Measurements from ENCODE around the gene KLF11. TPM values are rescaled to one million over a fixed set of nuclear protein-coding genes. Genes with fewer than 3 reads are reported as not detected.
A peak's percentile ranks its signal among the peaks of the same experiment; 100 is the strongest.
"Not testable (repeated sequence)": the region's sequence is repeated elsewhere in the genome, so short reads cannot be mapped to it uniquely, and the experiment has no call there.

KLF11 gene
- total RNA-seq, 2 donors from 2014 or later: 38.0 to 44.5 TPM

DNA sequence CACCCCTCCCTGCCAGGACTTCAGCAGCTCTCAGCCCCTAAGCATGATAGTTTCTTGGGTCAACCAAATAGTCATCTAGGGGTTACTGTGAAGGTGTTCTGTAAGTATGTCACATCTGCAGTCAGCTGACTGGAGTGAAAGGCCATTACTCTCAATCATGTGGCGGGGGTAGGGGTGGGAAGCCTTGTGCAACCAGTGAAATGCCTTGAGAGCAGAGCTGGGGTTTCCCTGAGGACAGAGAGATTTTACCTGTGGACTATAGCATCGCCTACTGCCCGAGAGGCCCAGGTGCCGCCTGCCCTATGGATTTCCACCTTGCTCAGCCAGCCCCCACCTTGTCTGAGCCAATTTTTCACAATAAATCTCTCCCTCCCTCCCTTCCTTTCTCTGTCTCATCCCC is 20.9 kb upstream of the KLF11 start:
- peaks cover 16% of the 10 kb centered on the region for H3K27me3 Mint-ChIP-seq
- H3K4me1 Mint-ChIP-seq: peaks cover 4% of the 10 kb centered on the region
- ATAC-seq: no peak
- H3K36me3 Mint-ChIP-seq (ENCODE audit: low read depth): peaks cover 2% of the 10 kb centered on the region
- H3K9me3 ChIP-seq (ENCODE audit: control insufficient read depth, low read length, poor library complexity, severe bottlenecking): no peaks in the 10 kb centered on the region
- DNase-seq: no peak
- no peak overlapping the region for H3K4me3 Mint-ChIP-seq
- no peak overlapping the region for H3K27ac Mint-ChIP-seq

DNA sequence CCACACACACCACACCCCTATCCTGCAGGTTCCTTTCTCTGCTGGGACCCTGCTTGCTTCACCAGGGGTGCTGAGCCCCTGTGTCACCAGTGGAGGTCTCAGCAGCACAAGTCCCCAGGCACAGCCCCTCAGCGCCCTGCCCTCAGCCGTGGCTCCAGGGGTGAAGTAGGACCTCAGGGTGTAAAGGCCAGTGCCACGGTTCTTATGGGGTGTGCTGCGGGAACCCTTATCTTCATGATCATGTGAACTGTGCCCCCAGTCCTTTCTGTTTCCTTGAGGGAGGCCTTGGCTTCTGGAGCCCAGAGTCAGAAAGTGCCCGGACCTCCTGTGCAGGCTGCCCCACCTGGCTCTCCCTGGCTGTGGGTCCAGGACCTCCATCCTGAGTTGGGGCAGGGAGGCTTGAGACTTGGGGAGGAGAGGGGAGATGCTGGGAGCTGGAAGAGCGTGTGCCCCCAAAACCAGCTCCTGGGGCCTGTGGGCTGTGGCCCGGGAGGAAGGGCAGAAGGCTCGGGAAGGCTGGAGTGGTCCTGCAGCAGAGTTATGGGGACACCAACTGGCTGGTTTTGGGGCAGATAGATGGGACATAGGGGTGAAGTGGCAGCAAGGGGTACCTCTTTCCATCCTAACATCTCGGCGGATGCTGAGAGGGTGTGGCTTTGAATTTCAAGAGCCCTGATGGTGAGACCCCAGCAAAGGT is 20.2 kb upstream of the KLF11 start:
- Mint-ChIP-seq H3K27ac (no peak overlapping the region), H3K36me3 (ENCODE audit: low read depth) (peaks cover 2% of the 10 kb centered on the region), H3K4me1 (peaks cover 3% of the 10 kb centered on the region), H3K27me3 (peaks cover 12% of the 10 kb centered on the region), H3K4me3 (no peak overlapping the region)
- no peaks in the 10 kb centered on the region for H3K9me3 ChIP-seq (ENCODE audit: control insufficient read depth, low read length, poor library complexity, severe bottlenecking)
- no peak for ATAC-seq
- DNase-seq: no peak

DNA sequence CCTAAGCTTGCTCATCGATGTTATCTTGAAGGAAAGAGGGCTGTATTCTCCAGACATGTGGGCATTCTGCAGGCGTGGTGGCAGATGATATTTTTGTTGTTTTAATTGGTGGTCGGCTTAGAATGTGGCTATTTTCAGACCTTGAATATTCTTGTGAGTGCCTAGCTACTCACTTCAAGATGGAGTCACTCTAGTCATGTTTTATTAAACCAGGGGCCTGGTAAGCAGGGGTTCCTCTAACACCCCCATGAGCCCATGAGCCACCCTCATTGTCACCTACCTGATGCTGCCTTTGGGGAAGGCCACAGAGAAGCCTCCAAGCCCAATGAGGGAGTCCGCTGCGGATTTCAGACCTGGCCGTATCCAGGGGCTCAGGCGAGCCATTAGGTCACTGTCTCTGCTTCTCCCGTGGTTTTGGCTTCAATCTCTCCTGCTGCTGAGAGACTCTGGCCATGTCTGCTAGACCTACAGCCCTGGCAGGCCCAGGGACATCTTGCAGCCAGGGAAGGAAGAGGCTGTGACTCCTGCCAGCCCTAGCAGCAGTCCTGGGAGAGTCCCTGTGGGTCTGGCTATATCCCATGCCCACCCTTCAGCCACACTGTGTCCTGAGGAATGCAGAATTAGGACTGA is 16.3 kb upstream of the KLF11 start:
- ATAC-seq (no peak), DNase-seq (no peak)
- H3K9me3 ChIP-seq (ENCODE audit: control insufficient read depth, low read length, poor library complexity, severe bottlenecking): no peaks in the 10 kb centered on the region
- peaks cover 17% of the 10 kb centered on the region for H3K4me1 Mint-ChIP-seq
- H3K27ac Mint-ChIP-seq: peak overlapping the region; percentile 27
- H3K27me3 Mint-ChIP-seq: no peaks in the 10 kb centered on the region
- no peak overlapping the region for H3K4me3 Mint-ChIP-seq
- H3K36me3 Mint-ChIP-seq (ENCODE audit: low read depth): no peaks in the 10 kb centered on the region

DNA sequence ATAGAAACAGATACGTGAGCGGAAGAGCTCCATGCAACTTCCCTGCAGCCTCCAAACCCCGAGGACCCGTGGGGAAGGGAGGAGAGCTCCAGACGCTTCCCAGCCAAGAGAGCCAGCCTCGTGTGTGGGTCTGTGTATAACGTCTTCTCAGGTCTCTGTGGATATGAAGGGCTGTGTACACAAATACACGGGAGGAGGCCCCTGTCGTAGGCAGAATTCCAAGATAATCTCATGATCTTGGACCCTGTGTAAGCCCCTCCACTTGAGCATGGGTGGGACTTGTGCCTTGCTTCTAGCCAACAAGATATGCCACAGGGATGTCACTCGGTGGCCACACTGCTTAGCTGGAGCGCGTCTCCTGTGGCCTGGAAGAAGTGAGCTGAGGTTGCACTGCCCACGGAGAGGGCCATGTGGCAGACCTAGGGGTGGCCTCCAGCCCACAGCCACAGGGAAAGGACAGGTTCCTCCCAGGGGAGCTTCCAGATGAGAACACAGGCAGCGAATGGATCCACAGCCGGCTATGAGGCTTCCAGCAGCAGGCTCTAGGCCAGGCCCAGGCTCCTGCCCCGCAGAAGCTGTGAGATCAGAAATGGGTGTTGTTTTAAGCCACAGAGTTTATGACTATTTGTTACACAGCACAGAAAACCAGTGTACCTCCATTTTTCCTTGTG is 15.6 kb upstream of the KLF11 start:
- peaks cover 21% of the 10 kb centered on the region for H3K4me1 Mint-ChIP-seq
- peak overlapping the region; percentile 47 for H3K4me3 Mint-ChIP-seq
- ATAC-seq: no peak
- H3K27me3 Mint-ChIP-seq: no peaks in the 10 kb centered on the region
- DNase-seq: no peak
- H3K9me3 ChIP-seq (ENCODE audit: control insufficient read depth, low read length, poor library complexity, severe bottlenecking): no peaks in the 10 kb centered on the region
- H3K36me3 Mint-ChIP-seq (ENCODE audit: low read depth): no peaks in the 10 kb centered on the region
- peak overlapping the region; percentile 27 for H3K27ac Mint-ChIP-seq

DNA sequence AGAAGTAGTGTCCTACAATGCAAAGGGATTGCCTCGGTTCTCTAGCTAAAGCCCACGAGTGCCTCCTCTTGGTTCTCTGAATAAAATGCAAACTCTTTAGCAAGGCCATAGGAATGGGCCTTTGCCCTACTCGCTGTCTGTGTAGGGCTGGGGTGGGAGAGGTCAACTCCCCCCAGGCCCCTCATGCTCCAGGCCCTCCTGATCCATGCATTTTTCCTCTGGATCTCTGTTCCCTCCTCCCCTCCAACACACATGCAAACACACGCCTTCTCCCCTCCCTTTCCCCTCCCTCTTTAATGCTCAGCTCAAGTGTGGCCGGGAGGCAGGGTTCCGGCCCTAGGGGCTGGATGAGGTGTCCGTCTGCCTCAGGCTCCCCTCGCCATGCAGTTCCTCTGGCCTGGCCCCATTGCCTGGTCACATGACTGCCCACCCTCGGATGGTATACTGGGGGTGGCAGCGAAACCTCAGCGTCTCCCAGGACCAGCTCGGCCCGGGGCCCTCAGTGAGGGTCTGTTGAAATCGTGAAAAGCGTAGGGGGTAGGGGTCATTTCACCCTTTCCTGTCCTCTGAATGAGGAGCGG is 14.9 kb upstream of the KLF11 start:
- peak overlapping the region; percentile 47 for H3K4me3 Mint-ChIP-seq

DNA sequence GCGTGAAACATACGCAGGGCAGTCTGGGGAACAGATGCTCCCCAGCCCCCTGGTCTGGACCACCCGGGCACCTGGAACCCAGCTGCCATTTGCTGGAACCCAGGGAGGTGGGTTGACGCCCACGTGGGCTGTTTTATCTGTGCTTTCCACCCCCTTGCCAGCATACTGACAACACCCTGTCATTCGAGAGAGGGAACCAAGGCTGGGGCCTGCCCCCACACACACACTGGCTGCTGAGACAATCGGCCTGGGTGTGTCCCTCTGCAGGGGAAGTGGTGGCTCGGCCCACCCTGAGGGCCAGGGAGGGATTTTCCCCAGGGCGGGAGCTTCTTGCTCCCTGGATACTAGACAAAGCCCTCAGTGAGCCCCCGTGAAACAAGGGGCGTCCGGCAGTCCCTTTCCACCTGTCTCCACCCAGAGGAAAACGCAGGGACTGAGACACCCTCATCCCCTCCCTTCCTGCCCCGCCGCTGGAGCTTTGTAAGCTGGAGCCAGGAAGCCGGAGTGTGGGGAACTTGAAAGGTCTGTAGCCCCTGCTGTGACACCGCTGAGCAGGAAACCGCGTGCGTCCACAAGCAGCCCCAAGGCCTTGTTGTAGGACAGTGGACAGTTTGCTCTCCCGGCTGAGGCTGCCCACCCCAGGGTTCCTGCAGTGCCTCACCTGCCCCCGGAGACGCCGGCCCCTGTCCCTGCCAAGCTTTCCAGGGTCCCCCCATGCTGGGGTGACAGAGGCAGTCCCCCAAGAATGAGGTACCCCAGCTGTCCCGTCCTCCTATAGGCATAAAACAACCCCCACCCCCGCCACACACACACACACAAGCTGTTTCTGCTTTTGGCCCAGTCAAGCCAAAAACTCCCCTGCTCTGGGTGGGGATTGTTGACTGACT is 14.1 kb upstream of the KLF11 start:
- peaks cover 21% of the 10 kb centered on the region for H3K4me1 Mint-ChIP-seq
- H3K27me3 Mint-ChIP-seq: no peaks in the 10 kb centered on the region
- peak in 1 of 3 donors; percentile 18 for DNase-seq
- H3K9me3 ChIP-seq (ENCODE audit: control insufficient read depth, low read length, poor library complexity, severe bottlenecking): no peaks in the 10 kb centered on the region
- peak overlapping the region; percentile 62 for H3K27ac Mint-ChIP-seq
- peak overlapping the region; percentile 75 for H3K4me3 Mint-ChIP-seq
- peak; percentile 92 for ATAC-seq
- no peaks in the 10 kb centered on the region for H3K36me3 Mint-ChIP-seq (ENCODE audit: low read depth)

More for the DNA sequence above, 14.9 kb upstream of the KLF11 start:
- Mint-ChIP-seq H3K4me1 (peaks cover 21% of the 10 kb centered on the region), H3K27ac (no peak overlapping the region), H3K36me3 (ENCODE audit: low read depth) (no peaks in the 10 kb centered on the region), H3K27me3 (no peaks in the 10 kb centered on the region)
- no peaks in the 10 kb centered on the region for H3K9me3 ChIP-seq (ENCODE audit: control insufficient read depth, low read length, poor library complexity, severe bottlenecking)
- DNase-seq (no peak), ATAC-seq (no peak)

DNA sequence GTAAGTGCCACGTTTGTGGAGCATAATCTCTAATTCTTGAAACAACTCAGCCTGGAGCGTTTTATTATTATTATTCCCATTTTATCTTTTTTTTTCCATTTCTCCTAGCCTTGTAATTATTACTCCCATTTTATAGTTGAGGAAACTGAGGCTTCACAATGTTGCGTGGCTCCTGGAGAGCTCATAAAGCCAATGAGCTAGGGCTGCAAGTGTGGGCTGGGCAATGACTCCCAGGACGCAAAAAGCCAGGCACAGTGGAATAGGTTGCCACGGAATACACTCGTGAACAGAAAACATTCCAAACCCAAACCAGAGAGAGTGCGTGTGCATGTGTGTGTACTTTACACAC is 13.5 kb upstream of the KLF11 start:
- peaks cover 23% of the 10 kb centered on the region for H3K4me1 Mint-ChIP-seq
- no peaks in the 10 kb centered on the region for H3K9me3 ChIP-seq (ENCODE audit: control insufficient read depth, low read length, poor library complexity, severe bottlenecking)
- H3K4me3 Mint-ChIP-seq: peak overlapping the region; percentile 75
- no peak for ATAC-seq
- no peaks in the 10 kb centered on the region for H3K27me3 Mint-ChIP-seq
- H3K36me3 Mint-ChIP-seq (ENCODE audit: low read depth): no peaks in the 10 kb centered on the region
- DNase-seq: no peak
- peak overlapping the region; percentile 62 for H3K27ac Mint-ChIP-seq

DNA sequence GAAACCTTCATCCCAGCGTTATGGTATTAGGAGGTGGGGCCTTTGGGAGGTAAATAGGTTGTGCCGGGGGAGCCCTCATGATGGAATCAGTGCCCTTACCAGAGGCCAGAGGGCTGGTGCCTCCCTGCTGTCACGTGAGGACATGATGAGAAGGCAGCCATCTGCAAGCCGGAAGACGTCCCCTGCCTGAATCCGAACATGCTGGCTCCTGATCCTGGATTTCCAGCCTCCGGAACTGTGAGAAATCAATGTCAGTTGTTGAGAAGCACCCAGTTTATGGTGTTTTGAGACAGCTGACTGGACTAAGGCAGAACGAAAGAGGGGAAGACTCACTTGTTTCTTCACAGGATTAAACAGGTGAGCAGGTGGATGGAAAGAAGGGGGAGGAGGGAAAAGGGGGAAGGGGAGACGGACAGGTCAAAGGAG is 13.0 kb upstream of the KLF11 start:
- Mint-ChIP-seq H3K4me1 (peaks cover 26% of the 10 kb centered on the region), H3K27ac (no peak overlapping the region), H3K27me3 (no peaks in the 10 kb centered on the region), H3K36me3 (ENCODE audit: low read depth) (no peaks in the 10 kb centered on the region), H3K4me3 (peak overlapping the region; percentile 75)
- H3K9me3 ChIP-seq (ENCODE audit: control insufficient read depth, low read length, poor library complexity, severe bottlenecking): no peaks in the 10 kb centered on the region
- DNase-seq: no peak
- no peak for ATAC-seq

DNA sequence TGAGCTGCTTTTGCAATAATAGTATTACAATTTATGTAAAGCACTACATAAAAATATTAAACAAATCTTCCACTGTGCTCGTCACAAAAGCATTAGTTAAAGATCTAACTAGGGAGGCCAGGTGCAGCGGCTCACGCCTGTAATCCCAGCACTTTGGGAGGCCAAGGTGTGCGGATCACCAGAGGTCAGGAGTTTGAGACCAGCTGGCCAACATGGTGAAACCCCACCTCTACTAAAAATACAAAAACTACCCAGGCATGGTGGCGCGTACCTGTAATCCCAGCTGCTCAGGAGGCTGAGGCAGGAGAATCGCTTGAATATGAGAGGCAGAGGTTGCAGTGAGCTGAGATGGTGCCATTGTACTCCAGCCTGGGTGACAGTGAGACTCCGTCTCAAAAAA is 12.6 kb upstream of the KLF11 start:
- H3K27ac Mint-ChIP-seq; H3K9me3 ChIP-seq (ENCODE audit: control insufficient read depth, low read length, poor library complexity, severe bottlenecking); ATAC-seq; H3K27me3 Mint-ChIP-seq; H3K36me3 Mint-ChIP-seq (ENCODE audit: low read depth); H3K4me3 Mint-ChIP-seq; DNase-seq: not testable (repeated sequence)
- peaks cover 30% of the 10 kb centered on the region for H3K4me1 Mint-ChIP-seq

DNA sequence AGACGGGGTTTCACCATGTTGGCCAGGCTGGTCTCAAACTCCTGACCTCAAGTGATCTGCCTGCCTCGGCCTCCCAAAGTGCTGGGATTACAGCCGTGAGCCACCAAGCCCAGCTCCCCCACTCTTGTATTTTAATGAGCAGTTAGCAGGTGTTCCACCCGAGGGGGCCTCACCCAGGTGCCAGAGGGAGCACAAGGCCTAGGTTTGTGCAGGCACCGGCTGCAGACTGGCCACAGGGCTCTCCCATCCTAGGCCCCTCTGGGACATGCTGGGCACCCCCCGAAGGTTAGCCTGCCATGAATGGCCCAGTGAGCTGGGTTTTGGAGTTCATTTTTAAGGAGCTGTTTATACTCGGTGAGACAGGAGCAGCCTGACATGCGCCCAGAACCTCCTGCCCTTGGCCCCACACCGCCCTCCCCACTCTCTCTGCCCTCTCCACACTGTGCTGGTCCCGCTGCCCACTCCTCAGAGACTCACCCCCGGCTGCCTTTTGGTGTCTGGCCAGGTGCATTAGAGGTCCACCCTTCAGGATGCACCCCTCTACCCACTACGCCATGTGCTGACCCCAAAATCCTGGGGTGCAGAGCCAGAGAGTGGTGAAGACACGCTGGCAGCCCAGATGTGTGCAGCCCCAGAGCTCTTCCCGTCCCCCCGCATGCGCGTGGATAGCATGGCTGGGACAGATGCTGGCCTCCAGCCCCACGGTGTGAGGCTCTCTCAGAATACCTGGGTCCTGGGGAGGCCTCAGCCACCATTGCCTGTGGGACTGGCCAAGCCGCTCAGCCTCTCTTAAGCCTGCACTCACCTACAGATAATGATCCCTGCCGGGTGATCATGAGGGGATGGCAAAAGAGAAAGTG is 11.2 kb upstream of the KLF11 start:
- H3K9me3 ChIP-seq (ENCODE audit: control insufficient read depth, low read length, poor library complexity, severe bottlenecking): no peaks in the 10 kb centered on the region
- peaks cover 28% of the 10 kb centered on the region for H3K4me1 Mint-ChIP-seq
- H3K27me3 Mint-ChIP-seq: no peaks in the 10 kb centered on the region
- H3K36me3 Mint-ChIP-seq (ENCODE audit: low read depth): no peaks in the 10 kb centered on the region
- H3K27ac Mint-ChIP-seq: no peak overlapping the region
- H3K4me3 Mint-ChIP-seq: no peak overlapping the region
- no peak for ATAC-seq
- no peak for DNase-seq

DNA sequence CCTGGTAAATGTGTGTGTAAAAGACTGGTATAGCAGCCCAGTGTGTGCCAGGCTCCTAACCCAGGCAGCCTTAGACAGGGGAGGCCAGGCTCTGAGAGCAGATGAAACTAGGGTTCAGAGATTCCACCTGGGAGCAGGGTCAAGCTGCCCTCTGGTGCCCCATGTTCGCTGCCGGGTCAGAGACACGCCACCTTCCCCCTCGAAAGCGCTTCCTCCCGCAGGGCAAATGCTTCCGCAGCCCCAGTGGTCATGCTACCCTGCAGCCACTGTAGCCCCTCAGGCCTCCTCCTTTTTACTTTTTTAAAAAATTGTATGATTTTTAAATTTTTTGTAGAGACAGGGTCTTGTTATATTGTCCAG is 10.6 kb upstream of the KLF11 start:
- H3K27ac Mint-ChIP-seq: no peak overlapping the region
- no peaks in the 10 kb centered on the region for H3K27me3 Mint-ChIP-seq
- H3K36me3 Mint-ChIP-seq (ENCODE audit: low read depth): no peaks in the 10 kb centered on the region
- DNase-seq (no peak), ATAC-seq (no peak)
- H3K4me1 Mint-ChIP-seq: peaks cover 30% of the 10 kb centered on the region
- H3K9me3 ChIP-seq (ENCODE audit: control insufficient read depth, low read length, poor library complexity, severe bottlenecking): no peaks in the 10 kb centered on the region
- H3K4me3 Mint-ChIP-seq: no peak overlapping the region

DNA sequence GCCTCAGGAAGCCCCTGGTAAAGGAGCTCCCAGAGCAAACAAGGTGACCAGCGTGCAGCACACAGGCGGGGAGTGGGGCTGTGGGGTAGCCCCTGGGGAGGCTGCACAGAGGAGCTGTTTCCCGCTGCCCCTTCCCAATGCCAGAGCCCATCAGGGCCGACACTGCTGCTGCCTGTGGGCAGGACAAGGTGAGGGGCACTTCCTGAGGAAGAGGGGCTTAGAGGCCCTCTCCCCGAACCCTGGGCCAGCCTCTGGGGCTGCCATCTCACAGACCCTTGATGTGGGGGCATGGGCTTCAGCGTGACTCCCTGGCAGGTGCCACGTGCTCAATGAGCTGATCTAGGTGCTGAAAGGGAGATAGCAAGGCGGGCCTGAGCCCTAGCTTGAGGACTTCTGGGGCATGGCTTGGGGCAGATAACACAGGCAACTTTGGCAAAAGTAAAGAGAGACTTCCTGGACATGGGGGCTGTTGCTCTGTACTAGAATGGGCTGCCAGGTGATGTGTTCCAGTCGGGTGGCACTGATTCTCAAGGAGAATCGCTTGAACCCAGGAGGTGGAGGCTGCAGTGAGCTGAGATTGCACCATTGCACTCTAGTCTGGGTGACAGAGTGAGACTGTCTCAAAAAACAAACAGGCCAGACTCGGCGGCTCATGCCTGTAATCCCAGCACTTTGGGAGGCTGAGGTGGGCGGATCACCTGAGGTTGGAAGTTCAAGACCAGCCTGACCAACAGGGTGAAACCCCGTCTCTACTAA is 9.9 kb upstream of the KLF11 start:
- H3K36me3 Mint-ChIP-seq (ENCODE audit: low read depth): no peaks in the 10 kb centered on the region
- no peak overlapping the region for H3K27ac Mint-ChIP-seq
- H3K9me3 ChIP-seq (ENCODE audit: control insufficient read depth, low read length, poor library complexity, severe bottlenecking): no peaks in the 10 kb centered on the region
- no peak overlapping the region for H3K4me3 Mint-ChIP-seq
- ATAC-seq (no peak), DNase-seq (no peak)
- no peaks in the 10 kb centered on the region for H3K27me3 Mint-ChIP-seq
- H3K4me1 Mint-ChIP-seq: peaks cover 28% of the 10 kb centered on the region
